Measurements from ENCODE around the gene SMOC1. TPM values are rescaled to one million over a fixed set of nuclear protein-coding genes. Genes with fewer than 3 reads are reported as not detected.

Gene SMOC1
- total RNA-seq, 1 experiment from 2014 or later: 0.68 TPM

DNA sequence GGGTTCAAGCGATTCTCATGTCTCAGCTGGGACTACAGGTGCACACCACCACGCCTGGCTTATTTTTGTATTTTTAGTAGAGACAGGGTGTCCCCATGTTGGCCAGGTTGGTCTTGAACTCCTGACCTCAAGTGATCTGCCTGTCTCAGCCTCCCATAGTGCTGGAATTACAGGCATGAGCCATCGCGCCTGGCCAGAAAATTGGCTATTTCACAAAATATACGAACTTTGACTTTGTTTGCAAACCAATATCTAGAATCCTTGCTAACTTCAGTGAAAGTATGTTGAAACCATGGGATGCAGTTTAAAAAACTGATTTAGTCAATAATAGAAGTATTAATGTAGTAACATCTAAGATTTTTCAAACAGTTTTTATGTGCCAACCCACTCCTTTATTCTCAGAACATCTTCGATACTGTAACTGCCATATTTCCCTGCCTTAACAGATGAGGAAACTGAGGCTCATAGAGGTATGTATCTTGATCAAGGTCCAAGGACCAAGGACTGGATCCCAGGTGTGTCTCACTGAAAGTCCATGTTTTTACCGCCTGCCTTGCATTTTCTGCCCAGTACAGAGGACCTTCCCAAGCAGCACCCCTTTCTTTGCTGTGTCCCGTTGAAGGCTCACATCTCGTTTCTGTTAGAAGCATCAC is 54.5 kb downstream of the SMOC1 start:
- Histone ChIP-seq H4K20me1 (ENCODE audit: control insufficient read depth, insufficient read depth, insufficient read length) (peaks cover 3% of the 10 kb centered on the region), H2AK5ac (ENCODE audit: insufficient read length, low read length) (no peak overlapping the region), H2BK5ac (ENCODE audit: insufficient read length, low read length) (no peak overlapping the region), H3K56ac (ENCODE audit: insufficient read length, low read depth, low read length) (no peak overlapping the region), H3K27me3 (ENCODE audit: insufficient read depth, low read length) (no peaks in the 10 kb centered on the region), H3K9me3 (ENCODE audit: control insufficient read depth, low read depth, low read length) (no peaks in the 10 kb centered on the region), H3K4me2 (ENCODE audit: insufficient read depth, insufficient read length, low read length) (no peak overlapping the region), H3K23ac (ENCODE audit: insufficient read length, low read depth, low read length) (no peak overlapping the region), H4K91ac (ENCODE audit: insufficient read length, low read depth, low read length) (no peak overlapping the region), H3K9ac (ENCODE audit: extremely low read depth, insufficient read length, low read length) (no peak overlapping the region), H2BK15ac (ENCODE audit: low read depth, low read length) (no peak overlapping the region), H3K4ac (ENCODE audit: low read depth, low read length) (no peak overlapping the region), H3K79me1 (ENCODE audit: insufficient read depth, low read depth, low read length, poor library complexity, severe bottlenecking) (no peaks in the 10 kb centered on the region), H2BK12ac (ENCODE audit: insufficient read length, low read depth, low read length) (no peak overlapping the region), H3K4me1 (ENCODE audit: insufficient read depth, low read length) (no peaks in the 10 kb centered on the region), H3K27ac (ENCODE audit: insufficient read length, low read depth, low read length) (no peak overlapping the region), H3K23me2 (ENCODE audit: insufficient read length, low read depth, low read length, poor library complexity, severe bottlenecking) (no peaks in the 10 kb centered on the region), H2AFZ (ENCODE audit: low read length) (no peak overlapping the region), H3K18ac (ENCODE audit: insufficient read length, low read depth, low read length) (no peak overlapping the region), H2BK20ac (ENCODE audit: low read depth, low read length, poor library complexity, severe bottlenecking) (no peak overlapping the region), H4K8ac (replicated peaks; ENCODE audit: insufficient read length, low read depth, low read length) (no peak overlapping the region), H3T11ph (ENCODE audit: low read length) (no peak overlapping the region), H3K14ac (ENCODE audit: insufficient read depth, low read length) (no peak overlapping the region), H4K5ac (ENCODE audit: insufficient read length, low read depth, low read length) (no peak overlapping the region), H3K79me2 (ENCODE audit: insufficient read depth, low read length) (no peaks in the 10 kb centered on the region), H2BK120ac (ENCODE audit: low read depth, low read length, poor library complexity, severe bottlenecking) (no peak overlapping the region)
- Mint-ChIP-seq H3K27ac (no peak overlapping the region), H3K27me3 (ENCODE audit: low read depth) (peaks cover 15% of the 10 kb centered on the region), H3K36me3 (ENCODE audit: insufficient read depth in 1 of 3, low read depth in 3 of 3) (no peaks in the 10 kb centered on the region), H3K9me3 (no peaks in the 10 kb centered on the region), H3K4me1 (peaks cover 9 to 31% of the 10 kb centered on the region in 2 experiments), H3K4me3 (no peak overlapping the region)
- no peak for DNase-seq
- TF ChIP-seq, protein P1, sequence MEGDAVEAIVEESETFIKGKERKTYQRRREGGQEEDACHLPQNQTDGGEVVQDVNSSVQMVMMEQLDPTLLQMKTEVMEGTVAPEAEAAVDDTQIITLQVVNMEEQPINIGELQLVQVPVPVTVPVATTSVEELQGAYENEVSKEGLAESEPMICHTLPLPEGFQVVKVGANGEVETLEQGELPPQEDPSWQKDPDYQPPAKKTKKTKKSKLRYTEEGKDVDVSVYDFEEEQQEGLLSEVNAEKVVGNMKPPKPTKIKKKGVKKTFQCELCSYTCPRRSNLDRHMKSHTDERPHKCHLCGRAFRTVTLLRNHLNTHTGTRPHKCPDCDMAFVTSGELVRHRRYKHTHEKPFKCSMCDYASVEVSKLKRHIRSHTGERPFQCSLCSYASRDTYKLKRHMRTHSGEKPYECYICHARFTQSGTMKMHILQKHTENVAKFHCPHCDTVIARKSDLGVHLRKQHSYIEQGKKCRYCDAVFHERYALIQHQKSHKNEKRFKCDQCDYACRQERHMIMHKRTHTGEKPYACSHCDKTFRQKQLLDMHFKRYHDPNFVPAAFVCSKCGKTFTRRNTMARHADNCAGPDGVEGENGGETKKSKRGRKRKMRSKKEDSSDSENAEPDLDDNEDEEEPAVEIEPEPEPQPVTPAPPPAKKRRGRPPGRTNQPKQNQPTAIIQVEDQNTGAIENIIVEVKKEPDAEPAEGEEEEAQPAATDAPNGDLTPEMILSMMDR (conservative IDR thresholded peaks at IDR 0.05): no peak
- no CpG with 5 or more reads among the region's 9 CpGs for WGBS (ENCODE audit: extremely low coverage, insufficient read length, low lambda C conversion rate)

Measured in H9 (cell line).